H1 (cell line): ENCODE measurements around the gene FERMT1. TPM values are rescaled to one million over a fixed set of nuclear protein-coding genes. Genes with fewer than 3 reads are reported as not detected.

Source experiments
- BACH1 ChIP-seq: IDR thresholded peaks from 2 replicates; pipeline ENCODE4 v1.6.1; 2012; ENCODE audit warnings: low read length, improper control_type of control experiment
- CBX8 ChIP-seq: fragments of 300-800, 300-1000 bp; sonication (generic); IDR thresholded peaks from 2 replicates; pipeline ENCODE4 v1.7.1; 2016; ENCODE audit warnings: low read depth, low read length, borderline replicate concordance
- CREB1 ChIP-seq: IDR thresholded peaks from 2 replicates; pipeline ENCODE4 v1.6.1; 2012; ENCODE audit warnings: inconsistent platforms
- CTBP2 ChIP-seq: IDR thresholded peaks from 2 replicates; pipeline ENCODE4 v1.7.0; 2011; ENCODE audit warnings: borderline replicate concordance, mild to moderate bottlenecking, moderate library complexity, mixed read lengths, low read length; ENCODE audit not compliant: insufficient read depth, insufficient read length
- EP300 ChIP-seq, 2 experiments: IDR thresholded peaks; 1 replicate in 1 of 2; 2 replicates in 1 of 2; pipeline ENCODE4 v1.6.1; 2011 to 2012; ENCODE audit warnings: low read depth in 2 of 2, low read length in 2 of 2, mild to moderate bottlenecking in 2 of 2, borderline replicate concordance in 1 of 2, inconsistent platforms in 1 of 2, moderate library complexity in 1 of 2
- GABPA ChIP-seq: IDR thresholded peaks from 2 replicates; pipeline ENCODE4 v1.6.1; 2011; ENCODE audit warnings: mild to moderate bottlenecking, low read length, moderate library complexity, borderline replicate concordance; ENCODE audit not compliant: insufficient read depth
- TEAD4 ChIP-seq: IDR thresholded peaks from 2 replicates; pipeline ENCODE4 v1.6.1; 2012; ENCODE audit warnings: low read depth, low read length, inconsistent platforms, mixed read lengths
- YY1 ChIP-seq: IDR thresholded peaks from 2 replicates; pipeline ENCODE4 v1.6.1; 2011; ENCODE audit warnings: low read depth, mild to moderate bottlenecking, low read length
- polyA plus RNA-seq, 7 experiments: library from polyadenylated mRNA; depleted of rRNA in 3 of 7; stranded (reverse) in 5 of 7; unstranded in 2 of 7; fragments of >200 nt in 5 of 7; fragments of 200-250 nt in 2 of 7; gene quantifications; 1 replicate in 5 of 7; 2 replicates in 1 of 7; 4 replicates in 1 of 7; pipeline versions ENCODE4 v1.2.1 to v1.2.3, GENCODE V29; 2011 to 2013; ENCODE audit warnings: missing spikeins in 2 of 7, mixed read lengths in 2 of 7
- total RNA-seq: library from RNA; stranded (reverse); fragmentation: NEBNext Ultra II Directional; extraction: Animal tissue kit (Norgen Biotek cat#: 25700); gene quantifications from 2 replicates; pipeline ENCODE4 v1.2.1, GENCODE V29; 2021
- TF ChIP-seq, protein P1 (sequence below): fragments of 300-600 bp; sonication (generic); IDR thresholded peaks from 2 replicates; pipeline ENCODE4 v1.7.1; 2012; ENCODE audit warnings: low read length, moderate library complexity, mild to moderate bottlenecking, inconsistent platforms; ENCODE audit not compliant: insufficient replicate concordance
- TF ChIP-seq, protein P2 (sequence below): IDR thresholded peaks from 2 replicates; pipeline ENCODE4 v1.6.1; 2012; ENCODE audit warnings: low read length, inconsistent platforms

FERMT1 gene
- total and polyA plus RNA-seq, 2 of the 8 experiments (the other 6 are each of a cell fraction or from before 2014, with no cell fraction given), result 4.2 to 17.8 TPM

DNA sequence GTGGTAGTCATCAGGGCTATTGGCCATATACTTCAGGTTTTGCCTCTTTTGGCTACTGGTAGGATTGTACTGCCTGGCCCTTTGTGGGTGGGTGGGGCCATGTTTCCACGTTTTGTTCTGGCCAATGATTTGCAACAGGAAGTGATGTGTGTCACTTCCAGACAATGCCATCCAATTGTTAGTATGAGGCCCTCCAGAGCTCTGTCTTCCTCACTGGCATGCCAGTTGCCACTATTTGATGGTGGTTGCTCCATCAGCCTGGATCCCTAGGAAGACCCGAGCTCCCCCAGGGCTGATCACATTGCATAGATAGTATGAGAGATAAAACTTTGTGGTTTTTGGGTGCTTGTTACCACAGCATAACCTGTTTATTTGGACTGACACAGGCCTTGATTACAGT, 61.3 kb downstream of the FERMT1 start (continued):
- TF ChIP-seq, protein P1, sequence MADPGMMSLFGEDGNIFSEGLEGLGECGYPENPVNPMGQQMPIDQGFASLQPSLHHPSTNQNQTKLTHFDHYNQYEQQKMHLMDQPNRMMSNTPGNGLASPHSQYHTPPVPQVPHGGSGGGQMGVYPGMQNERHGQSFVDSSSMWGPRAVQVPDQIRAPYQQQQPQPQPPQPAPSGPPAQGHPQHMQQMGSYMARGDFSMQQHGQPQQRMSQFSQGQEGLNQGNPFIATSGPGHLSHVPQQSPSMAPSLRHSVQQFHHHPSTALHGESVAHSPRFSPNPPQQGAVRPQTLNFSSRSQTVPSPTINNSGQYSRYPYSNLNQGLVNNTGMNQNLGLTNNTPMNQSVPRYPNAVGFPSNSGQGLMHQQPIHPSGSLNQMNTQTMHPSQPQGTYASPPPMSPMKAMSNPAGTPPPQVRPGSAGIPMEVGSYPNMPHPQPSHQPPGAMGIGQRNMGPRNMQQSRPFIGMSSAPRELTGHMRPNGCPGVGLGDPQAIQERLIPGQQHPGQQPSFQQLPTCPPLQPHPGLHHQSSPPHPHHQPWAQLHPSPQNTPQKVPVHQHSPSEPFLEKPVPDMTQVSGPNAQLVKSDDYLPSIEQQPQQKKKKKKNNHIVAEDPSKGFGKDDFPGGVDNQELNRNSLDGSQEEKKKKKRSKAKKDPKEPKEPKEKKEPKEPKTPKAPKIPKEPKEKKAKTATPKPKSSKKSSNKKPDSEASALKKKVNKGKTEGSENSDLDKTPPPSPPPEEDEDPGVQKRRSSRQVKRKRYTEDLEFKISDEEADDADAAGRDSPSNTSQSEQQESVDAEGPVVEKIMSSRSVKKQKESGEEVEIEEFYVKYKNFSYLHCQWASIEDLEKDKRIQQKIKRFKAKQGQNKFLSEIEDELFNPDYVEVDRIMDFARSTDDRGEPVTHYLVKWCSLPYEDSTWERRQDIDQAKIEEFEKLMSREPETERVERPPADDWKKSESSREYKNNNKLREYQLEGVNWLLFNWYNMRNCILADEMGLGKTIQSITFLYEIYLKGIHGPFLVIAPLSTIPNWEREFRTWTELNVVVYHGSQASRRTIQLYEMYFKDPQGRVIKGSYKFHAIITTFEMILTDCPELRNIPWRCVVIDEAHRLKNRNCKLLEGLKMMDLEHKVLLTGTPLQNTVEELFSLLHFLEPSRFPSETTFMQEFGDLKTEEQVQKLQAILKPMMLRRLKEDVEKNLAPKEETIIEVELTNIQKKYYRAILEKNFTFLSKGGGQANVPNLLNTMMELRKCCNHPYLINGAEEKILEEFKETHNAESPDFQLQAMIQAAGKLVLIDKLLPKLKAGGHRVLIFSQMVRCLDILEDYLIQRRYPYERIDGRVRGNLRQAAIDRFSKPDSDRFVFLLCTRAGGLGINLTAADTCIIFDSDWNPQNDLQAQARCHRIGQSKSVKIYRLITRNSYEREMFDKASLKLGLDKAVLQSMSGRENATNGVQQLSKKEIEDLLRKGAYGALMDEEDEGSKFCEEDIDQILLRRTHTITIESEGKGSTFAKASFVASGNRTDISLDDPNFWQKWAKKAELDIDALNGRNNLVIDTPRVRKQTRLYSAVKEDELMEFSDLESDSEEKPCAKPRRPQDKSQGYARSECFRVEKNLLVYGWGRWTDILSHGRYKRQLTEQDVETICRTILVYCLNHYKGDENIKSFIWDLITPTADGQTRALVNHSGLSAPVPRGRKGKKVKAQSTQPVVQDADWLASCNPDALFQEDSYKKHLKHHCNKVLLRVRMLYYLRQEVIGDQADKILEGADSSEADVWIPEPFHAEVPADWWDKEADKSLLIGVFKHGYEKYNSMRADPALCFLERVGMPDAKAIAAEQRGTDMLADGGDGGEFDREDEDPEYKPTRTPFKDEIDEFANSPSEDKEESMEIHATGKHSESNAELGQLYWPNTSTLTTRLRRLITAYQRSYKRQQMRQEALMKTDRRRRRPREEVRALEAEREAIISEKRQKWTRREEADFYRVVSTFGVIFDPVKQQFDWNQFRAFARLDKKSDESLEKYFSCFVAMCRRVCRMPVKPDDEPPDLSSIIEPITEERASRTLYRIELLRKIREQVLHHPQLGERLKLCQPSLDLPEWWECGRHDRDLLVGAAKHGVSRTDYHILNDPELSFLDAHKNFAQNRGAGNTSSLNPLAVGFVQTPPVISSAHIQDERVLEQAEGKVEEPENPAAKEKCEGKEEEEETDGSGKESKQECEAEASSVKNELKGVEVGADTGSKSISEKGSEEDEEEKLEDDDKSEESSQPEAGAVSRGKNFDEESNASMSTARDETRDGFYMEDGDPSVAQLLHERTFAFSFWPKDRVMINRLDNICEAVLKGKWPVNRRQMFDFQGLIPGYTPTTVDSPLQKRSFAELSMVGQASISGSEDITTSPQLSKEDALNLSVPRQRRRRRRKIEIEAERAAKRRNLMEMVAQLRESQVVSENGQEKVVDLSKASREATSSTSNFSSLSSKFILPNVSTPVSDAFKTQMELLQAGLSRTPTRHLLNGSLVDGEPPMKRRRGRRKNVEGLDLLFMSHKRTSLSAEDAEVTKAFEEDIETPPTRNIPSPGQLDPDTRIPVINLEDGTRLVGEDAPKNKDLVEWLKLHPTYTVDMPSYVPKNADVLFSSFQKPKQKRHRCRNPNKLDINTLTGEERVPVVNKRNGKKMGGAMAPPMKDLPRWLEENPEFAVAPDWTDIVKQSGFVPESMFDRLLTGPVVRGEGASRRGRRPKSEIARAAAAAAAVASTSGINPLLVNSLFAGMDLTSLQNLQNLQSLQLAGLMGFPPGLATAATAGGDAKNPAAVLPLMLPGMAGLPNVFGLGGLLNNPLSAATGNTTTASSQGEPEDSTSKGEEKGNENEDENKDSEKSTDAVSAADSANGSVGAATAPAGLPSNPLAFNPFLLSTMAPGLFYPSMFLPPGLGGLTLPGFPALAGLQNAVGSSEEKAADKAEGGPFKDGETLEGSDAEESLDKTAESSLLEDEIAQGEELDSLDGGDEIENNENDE, result no peak
- TF ChIP-seq TEAD4 (no peak), GABPA (no peak), CTBP2 (no peak), BACH1 (no peak), YY1 (no peak), CREB1 (no peak), CBX8 (no peak), EP300 (IDR thresholded peaks at IDR 0.05; ENCODE audit: borderline replicate concordance in 1 of 2, low read depth in 2 of 2, low read length in 2 of 2) (no peak)
- TF ChIP-seq, protein P2, sequence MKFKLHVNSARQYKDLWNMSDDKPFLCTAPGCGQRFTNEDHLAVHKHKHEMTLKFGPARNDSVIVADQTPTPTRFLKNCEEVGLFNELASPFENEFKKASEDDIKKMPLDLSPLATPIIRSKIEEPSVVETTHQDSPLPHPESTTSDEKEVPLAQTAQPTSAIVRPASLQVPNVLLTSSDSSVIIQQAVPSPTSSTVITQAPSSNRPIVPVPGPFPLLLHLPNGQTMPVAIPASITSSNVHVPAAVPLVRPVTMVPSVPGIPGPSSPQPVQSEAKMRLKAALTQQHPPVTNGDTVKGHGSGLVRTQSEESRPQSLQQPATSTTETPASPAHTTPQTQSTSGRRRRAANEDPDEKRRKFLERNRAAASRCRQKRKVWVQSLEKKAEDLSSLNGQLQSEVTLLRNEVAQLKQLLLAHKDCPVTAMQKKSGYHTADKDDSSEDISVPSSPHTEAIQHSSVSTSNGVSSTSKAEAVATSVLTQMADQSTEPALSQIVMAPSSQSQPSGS, result no peak
